ENCODE data around the gene RAB20.
A peak's percentile ranks its signal among the peaks of the same experiment; 100 is the strongest.

Gene RAB20

DNA sequence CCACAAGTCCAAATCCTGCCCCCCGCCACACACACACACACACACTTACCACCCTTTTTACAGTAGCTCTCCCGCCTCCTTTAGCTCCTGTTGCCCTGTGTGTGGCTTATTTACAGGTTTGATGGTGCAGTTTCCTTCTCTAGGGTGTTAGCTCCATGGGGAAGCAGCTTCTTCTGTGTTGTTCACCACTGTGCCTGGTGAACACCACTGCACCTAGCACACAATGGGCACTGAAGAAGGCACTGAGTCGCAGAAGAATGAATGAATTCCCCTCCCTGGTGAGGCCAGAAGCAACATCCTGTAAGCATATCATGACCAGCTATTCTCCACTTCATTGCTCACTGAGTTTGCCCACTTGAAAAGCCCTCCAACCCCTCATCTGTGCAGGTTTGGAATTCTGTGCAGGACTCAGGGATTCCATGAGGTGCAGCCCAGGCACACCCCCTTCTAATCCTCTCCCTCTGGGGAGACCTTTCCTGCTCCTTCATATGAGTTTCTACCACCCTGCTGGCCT, 3.0 kb upstream of the RAB20 start:
- no peak for TF ChIP-seq CTCF (conservative IDR thresholded peaks at IDR 0.05)
- TF ChIP-seq ZFX (IDR thresholded peaks at IDR 0.05): no peak
- H3K27ac ChIP-seq: 0 out of 2 replicates have a peak overlapping the region, but pooled peaks have one; percentile 2

- H3K27ac ChIP-seq: no peak overlapping the region
- no peak for TF ChIP-seq ZFX (IDR thresholded peaks at IDR 0.05)
- no peak for TF ChIP-seq CTCF (conservative IDR thresholded peaks at IDR 0.05)
These were observed 1.9 kb upstream of the RAB20 start for GRCh38 chr13:110563463-110563774.

DNA sequence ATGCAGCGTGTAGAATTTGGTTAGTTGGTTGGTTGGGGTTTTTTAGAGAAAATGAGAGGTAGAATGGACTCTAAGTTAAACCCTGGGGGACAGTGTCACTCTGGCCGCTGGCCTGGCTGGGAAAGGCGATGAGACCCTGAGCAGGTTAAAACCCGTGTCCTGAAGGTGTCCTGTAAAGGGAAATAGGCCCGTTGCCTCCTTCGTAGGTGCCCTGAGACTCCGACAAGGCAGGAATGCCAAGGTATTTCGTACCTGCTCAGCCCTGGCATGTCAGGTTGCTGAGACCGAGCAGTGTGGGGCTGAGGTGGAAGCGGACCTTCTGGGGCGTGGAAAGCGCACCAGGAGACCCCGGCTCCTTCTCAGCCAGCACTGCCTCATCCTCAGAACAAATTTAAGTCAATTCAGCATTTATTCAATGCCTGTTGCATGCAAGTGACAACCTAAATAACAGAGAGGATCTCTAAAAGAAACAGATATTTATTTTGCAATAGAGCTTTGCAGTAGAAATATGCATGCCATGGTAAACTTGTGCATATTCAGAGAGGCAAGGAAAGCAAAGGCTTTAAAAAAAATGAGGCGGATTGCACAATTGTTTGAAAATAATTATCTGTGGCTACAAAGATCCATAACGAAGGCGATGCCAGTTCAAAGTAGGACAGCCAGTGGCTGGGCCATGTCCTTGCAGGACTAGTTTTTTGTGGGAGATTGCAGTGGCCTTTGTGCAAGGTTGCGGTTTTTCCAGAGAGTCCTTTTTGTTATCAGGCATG, 1.4 kb upstream of the RAB20 start:
- H3K27ac ChIP-seq: peak overlapping the region; percentile 94
- TF ChIP-seq CTCF (conservative IDR thresholded peaks at IDR 0.05): no peak
- TF ChIP-seq ZFX (IDR thresholded peaks at IDR 0.05): no peak

- TF ChIP-seq ZFX (IDR thresholded peaks at IDR 0.05): no peak
- no peak for TF ChIP-seq CTCF (conservative IDR thresholded peaks at IDR 0.05)
- peak overlapping the region; percentile 94 for H3K27ac ChIP-seq
These were observed 595 bp upstream of the RAB20 start for GRCh38 chr13:110562036-110562597.

DNA sequence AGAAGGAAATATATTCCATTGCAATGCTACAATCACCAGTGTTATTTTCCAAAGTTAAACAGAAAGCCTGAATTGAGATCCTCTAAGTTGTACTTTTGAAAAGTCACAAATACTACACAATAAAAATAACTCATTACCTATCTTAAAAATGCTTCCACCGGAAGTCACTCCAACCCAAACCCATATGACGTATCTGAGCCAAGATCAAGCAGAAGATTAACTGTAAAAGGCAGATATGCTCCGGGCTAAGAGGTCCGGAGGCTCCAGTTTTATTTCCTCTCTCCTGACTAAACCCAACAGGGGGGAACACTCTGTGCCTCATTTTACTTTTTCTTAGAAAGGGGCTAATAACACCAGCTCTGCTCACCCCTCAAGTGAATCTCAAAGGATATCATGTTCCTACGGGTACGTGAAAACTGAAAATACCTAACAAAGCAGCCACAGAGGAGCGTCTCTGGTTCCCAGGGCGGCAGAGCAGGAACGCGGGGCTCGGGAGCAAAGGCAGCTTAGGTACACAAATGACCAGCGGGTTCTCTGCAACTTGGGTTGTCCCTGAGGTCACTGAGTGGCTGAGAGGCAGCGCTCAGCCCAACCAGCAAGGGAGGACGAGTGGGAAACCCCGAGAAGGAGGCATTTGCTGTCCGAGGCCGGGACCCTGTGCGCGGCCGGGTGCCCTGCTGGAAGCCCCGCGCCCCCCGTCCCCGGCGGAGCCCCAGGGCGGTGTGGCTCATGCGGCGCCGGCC, 750 bp downstream of the RAB20 start:
- no peak for TF ChIP-seq CTCF (conservative IDR thresholded peaks at IDR 0.05)
- no peak for TF ChIP-seq ZFX (IDR thresholded peaks at IDR 0.05)
- peak overlapping the region; percentile 94 for H3K27ac ChIP-seq

GRCh38 chr13:110559986-110560385, 1.5 kb downstream of the RAB20 start:
- peak overlapping the region; percentile 80 for H3K27ac ChIP-seq
- TF ChIP-seq CTCF (conservative IDR thresholded peaks at IDR 0.05) (no peak), ZFX (IDR thresholded peaks at IDR 0.05) (no peak)

- peak overlapping the region; percentile 80 for H3K27ac ChIP-seq
- TF ChIP-seq ZFX (IDR thresholded peaks at IDR 0.05): no peak
- TF ChIP-seq CTCF (conservative IDR thresholded peaks at IDR 0.05): no peak
These were observed 2.0 kb downstream of the RAB20 start for GRCh38 chr13:110559429-110559943.

Data from C4-2B (cell line).